Tibial artery (tissue), 4 donors: Measurements from ENCODE around the gene RUNX1.

Experiments
- DNase-seq, 2 donors: peaks; one replicate each; pipeline ENCODE4 v3.0.0-alpha.2; 2019
- H3K27ac ChIP-seq, 2 donors: fragments of 200-600 bp; sonication (generic) in 1 of 2; 1 replicate in 1 of 2; 2 replicates in 1 of 2; pipeline ENCODE4 v1.5.1; 2018 to 2019; ENCODE audit warnings: mild to moderate bottlenecking in 1 of 2
- H3K27me3 ChIP-seq, 2 donors: fragments of 200-600 bp; sonication (generic) in 1 of 2; one replicate each; pipeline versions ENCODE4 v1.5.1 to v1.6.0; 2016 to 2019
- H3K36me3 ChIP-seq, 3 donors: fragments of 200-600 bp; sonication (generic) in 2 of 3; one replicate each; pipeline ENCODE4 v1.5.1; 2016 to 2019; ENCODE audit warnings: mild to moderate bottlenecking in 2 of 3
- H3K4me1 ChIP-seq, 4 donors: fragments of 200-600 bp; sonication (generic) in 2 of 4; 1 replicate in 3 of 4; 2 replicates in 1 of 4; pipeline ENCODE4 v1.5.1; 2016 to 2019
- H3K4me3 ChIP-seq, 2 donors: fragments of 200-600 bp; sonication (generic) in 1 of 2; 1 replicate in 1 of 2; 2 replicates in 1 of 2; pipeline ENCODE4 v1.5.1; 2018 to 2019; ENCODE audit warnings: mild to moderate bottlenecking in 2 of 2
- H3K9me3 ChIP-seq, 3 donors: fragments of 200-600 bp; sonication (generic) in 1 of 3; one replicate each; pipeline ENCODE4 v1.5.1; 2016 to 2019
- intact Hi-C: fragments of 100-400 bp; cut with DNase I; formaldehyde crosslinking; loops from one replicate; pipeline ENCODE4 v1.15.0; 2023; ENCODE audit warnings: low total_unique reads
- TF ChIP-seq, protein P1 (sequence below), 2 experiments: fragments of 200-600 bp in 1 of 2; fragments of 450-650 bp in 1 of 2; IDR thresholded peaks; one replicate each; pipeline ENCODE4 v1.5.1; 2017 to 2019; ENCODE audit warnings: antibody characterized with exemption in 2 of 2, mild to moderate bottlenecking in 1 of 2, moderate library complexity in 1 of 2

RUNX1 gene

DNA sequence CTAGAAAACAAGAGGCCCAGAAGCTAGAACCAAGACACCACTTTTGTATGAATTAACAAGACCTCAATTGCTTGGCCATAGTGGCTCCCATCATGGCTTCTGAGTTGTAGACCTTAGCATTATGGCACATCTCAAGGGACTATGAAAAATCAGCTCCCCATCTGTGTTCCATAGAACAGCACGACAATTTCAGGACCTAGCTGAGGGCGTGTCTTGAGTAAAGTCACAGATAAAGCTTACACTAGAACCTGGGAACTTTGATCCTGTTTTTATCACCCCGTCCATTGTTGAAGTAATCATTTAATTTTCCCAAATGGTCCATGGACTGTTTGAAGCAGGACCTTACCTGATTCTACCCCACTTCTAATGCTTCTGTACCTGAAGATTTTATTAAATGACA lies 44.8 kb downstream of the RUNX1 start:
- Histone ChIP-seq H3K27ac (no peak overlapping the region), H3K36me3 (no peaks in the 10 kb centered on the region), H3K27me3 (no peaks in the 10 kb centered on the region), H3K4me1 (no peaks in the 10 kb centered on the region), H3K9me3 (no peaks in the 10 kb centered on the region), H3K4me3 (no peak overlapping the region)
- intact Hi-C loops = no loop called here
- TF ChIP-seq, protein P1, sequence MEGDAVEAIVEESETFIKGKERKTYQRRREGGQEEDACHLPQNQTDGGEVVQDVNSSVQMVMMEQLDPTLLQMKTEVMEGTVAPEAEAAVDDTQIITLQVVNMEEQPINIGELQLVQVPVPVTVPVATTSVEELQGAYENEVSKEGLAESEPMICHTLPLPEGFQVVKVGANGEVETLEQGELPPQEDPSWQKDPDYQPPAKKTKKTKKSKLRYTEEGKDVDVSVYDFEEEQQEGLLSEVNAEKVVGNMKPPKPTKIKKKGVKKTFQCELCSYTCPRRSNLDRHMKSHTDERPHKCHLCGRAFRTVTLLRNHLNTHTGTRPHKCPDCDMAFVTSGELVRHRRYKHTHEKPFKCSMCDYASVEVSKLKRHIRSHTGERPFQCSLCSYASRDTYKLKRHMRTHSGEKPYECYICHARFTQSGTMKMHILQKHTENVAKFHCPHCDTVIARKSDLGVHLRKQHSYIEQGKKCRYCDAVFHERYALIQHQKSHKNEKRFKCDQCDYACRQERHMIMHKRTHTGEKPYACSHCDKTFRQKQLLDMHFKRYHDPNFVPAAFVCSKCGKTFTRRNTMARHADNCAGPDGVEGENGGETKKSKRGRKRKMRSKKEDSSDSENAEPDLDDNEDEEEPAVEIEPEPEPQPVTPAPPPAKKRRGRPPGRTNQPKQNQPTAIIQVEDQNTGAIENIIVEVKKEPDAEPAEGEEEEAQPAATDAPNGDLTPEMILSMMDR (IDR thresholded peaks at IDR 0.05) = no peak
- no peak for DNase-seq

DNA sequence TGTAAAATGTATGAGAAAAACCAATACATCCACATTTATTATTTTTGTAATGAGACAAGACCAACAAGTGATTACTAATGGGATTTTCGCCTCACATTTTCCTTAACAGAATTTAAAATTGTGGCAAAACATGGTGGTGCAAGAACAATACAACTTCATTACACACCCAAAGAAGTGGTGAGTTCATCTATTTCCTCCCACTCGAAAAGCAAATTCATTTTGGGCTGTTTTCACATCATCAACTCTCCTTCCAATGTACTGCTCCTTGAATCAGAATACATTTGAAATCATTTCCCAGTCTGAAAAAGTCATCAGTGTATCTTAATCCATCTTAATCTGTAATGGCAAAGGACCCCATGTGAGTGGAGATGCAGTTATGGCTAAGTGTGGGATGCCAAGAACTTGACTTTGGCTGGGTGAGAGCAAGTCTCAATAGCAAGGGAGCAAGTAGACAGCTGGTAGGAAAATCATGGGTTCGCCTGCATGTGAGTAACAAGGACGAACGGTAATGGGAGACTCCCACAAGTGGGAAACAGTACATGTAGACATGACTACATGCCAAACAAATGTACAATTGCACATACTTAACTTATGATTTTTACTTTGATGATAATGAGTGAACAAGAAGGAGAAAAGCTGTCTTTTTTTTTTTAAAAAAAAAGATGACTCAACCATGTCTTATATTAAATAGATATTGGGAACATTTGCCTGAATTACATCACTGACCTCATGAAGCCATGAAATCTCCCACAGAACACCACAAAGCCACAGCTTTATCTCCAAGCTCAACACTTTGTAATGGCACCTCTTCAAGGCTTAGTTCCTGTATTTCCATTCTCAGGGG lies 46.0 kb downstream of the RUNX1 start:
- Histone ChIP-seq H3K36me3 (no peaks in the 10 kb centered on the region), H3K4me3 (no peak overlapping the region), H3K27me3 (no peaks in the 10 kb centered on the region), H3K27ac (no peak overlapping the region), H3K4me1 (no peaks in the 10 kb centered on the region), H3K9me3 (no peaks in the 10 kb centered on the region)
- no peak for DNase-seq
- intact Hi-C loops = no loop called here
- TF ChIP-seq, protein P1 (IDR thresholded peaks at IDR 0.05) = no peak

DNA sequence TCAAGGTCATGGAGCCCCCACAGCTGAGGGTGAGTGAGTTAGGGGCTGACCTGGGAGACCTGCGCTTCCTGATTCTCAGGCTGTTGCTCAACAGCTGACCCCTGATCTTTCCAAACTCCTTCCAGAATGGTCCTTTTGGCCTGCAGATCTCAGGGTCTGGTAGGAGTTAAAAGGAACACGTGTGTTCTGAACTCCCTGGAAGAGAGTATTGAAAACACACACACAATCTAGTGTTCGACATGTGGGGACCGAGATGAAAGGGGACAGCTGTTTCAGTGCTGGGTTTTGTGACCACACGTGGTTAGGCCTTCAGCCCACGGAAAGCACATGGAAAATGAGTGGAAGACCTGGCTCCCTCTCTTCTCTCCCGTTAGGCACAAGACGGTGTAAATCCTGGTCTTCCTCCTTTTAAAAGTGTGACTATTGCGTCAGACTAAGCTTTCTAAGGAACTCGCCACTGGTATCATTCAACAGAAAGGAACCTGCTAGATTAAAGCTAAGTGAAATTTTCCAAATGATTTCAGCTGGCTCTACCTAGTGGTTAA lies 49.6 kb downstream of the RUNX1 start:
- intact Hi-C loops = no loop called here
- no peaks in the 10 kb centered on the region for H3K27me3 ChIP-seq
- peaks cover 0 to 16% (median 0%) of the 10 kb centered on the region in 4 donors for H3K4me1 ChIP-seq
- H3K4me3 ChIP-seq = no peak overlapping the region
- DNase-seq = no peak
- H3K9me3 ChIP-seq = no peaks in the 10 kb centered on the region
- H3K27ac ChIP-seq = no peak overlapping the region
- TF ChIP-seq, protein P1 (IDR thresholded peaks at IDR 0.05) = no peak
- no peaks in the 10 kb centered on the region for H3K36me3 ChIP-seq

DNA sequence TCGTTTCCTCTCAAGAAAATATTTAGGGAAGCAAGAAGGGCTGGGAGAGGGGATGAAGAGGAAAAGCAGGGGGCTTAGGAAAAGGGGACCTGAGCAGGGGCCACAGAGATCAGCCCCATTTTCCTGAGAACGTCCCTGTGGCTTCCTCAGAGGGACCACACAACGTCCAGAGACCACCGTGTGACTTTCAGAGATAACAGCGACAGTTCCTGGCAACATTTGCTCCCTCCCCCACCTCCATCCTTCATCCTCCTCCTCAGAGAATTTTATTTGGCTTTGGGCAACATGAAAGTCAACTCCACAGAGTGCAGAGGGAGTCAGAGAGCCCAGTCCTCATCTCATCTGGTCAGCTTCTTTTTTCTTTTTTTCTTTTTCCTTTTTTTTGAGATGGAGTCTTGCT lies 50.9 kb downstream of the RUNX1 start:
- TF ChIP-seq, protein P1 (IDR thresholded peaks at IDR 0.05) = no peak
- intact Hi-C loops = no loop called here
- no peak for DNase-seq
- Histone ChIP-seq H3K4me3 (no peak overlapping the region), H3K27ac (no peak overlapping the region), H3K9me3 (no peaks in the 10 kb centered on the region), H3K4me1 (peaks cover 0 to 16% (median 0%) of the 10 kb centered on the region in 4 donors), H3K27me3 (no peaks in the 10 kb centered on the region), H3K36me3 (no peaks in the 10 kb centered on the region)

DNA sequence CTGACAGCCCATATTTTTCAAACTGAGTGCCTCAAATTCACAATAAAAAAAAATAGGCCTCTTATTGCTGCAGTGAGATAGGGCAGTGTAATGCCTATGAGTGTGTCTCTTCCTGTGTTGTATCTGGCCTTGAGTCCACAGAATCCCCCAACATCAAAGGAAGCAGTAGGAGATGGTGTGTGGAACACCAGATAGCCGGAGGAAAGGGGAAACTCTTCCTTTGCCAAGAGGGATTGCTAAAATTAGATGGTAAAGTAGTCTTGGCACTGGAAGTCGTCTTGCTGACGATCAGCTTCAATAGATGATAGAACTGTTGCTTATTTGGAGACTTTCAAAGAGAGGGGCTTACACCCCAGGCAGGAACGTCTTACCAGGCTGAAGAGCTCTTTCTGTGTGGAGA lies 51.8 kb downstream of the RUNX1 start:
- intact Hi-C loops = no loop called here
- peaks cover 0 to 16% (median 0%) of the 10 kb centered on the region in 4 donors for H3K4me1 ChIP-seq
- no peaks in the 10 kb centered on the region for H3K9me3 ChIP-seq
- no peak for DNase-seq
- no peak overlapping the region for H3K27ac ChIP-seq
- no peaks in the 10 kb centered on the region for H3K27me3 ChIP-seq
- TF ChIP-seq, protein P1 (IDR thresholded peaks at IDR 0.05) = no peak
- no peaks in the 10 kb centered on the region for H3K36me3 ChIP-seq
- H3K4me3 ChIP-seq = no peak overlapping the region
